Stimulated activated naive CD8-positive, alpha-beta T cell treated with anti-CD3 and anti-CD28 coated beads, Interleukin-15, Interleukin-2, amounts not matched to agents 100 ng/mL and 50 ng/mL, for 24 hours (primary cell): ENCODE data around the gene FUZ.

Source experiments
- H3K27ac Mint-ChIP-seq: one replicate; pipeline ENCODE4 v1.8.0; 2021; ENCODE audit warnings: mild to moderate bottlenecking, mixed read lengths
- H3K27me3 Mint-ChIP-seq: one replicate; pipeline ENCODE4 v1.8.0; 2021; ENCODE audit warnings: mixed read lengths
- H3K36me3 Mint-ChIP-seq: one replicate; pipeline ENCODE4 v1.8.0; 2021; ENCODE audit warnings: low read depth, mixed read lengths
- H3K4me1 Mint-ChIP-seq: one replicate; pipeline ENCODE4 v1.8.0; 2021; ENCODE audit warnings: low read depth, mixed read lengths
- H3K4me3 Mint-ChIP-seq: one replicate; pipeline ENCODE4 v1.8.0; 2021; ENCODE audit warnings: mild to moderate bottlenecking, mixed read lengths
- H3K9me3 Mint-ChIP-seq: one replicate; pipeline ENCODE4 v1.8.0; 2021; ENCODE audit warnings: mixed read lengths

Gene FUZ, protein sequence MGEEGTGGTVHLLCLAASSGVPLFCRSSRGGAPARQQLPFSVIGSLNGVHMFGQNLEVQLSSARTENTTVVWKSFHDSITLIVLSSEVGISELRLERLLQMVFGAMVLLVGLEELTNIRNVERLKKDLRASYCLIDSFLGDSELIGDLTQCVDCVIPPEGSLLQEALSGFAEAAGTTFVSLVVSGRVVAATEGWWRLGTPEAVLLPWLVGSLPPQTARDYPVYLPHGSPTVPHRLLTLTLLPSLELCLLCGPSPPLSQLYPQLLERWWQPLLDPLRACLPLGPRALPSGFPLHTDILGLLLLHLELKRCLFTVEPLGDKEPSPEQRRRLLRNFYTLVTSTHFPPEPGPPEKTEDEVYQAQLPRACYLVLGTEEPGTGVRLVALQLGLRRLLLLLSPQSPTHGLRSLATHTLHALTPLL

DNA sequence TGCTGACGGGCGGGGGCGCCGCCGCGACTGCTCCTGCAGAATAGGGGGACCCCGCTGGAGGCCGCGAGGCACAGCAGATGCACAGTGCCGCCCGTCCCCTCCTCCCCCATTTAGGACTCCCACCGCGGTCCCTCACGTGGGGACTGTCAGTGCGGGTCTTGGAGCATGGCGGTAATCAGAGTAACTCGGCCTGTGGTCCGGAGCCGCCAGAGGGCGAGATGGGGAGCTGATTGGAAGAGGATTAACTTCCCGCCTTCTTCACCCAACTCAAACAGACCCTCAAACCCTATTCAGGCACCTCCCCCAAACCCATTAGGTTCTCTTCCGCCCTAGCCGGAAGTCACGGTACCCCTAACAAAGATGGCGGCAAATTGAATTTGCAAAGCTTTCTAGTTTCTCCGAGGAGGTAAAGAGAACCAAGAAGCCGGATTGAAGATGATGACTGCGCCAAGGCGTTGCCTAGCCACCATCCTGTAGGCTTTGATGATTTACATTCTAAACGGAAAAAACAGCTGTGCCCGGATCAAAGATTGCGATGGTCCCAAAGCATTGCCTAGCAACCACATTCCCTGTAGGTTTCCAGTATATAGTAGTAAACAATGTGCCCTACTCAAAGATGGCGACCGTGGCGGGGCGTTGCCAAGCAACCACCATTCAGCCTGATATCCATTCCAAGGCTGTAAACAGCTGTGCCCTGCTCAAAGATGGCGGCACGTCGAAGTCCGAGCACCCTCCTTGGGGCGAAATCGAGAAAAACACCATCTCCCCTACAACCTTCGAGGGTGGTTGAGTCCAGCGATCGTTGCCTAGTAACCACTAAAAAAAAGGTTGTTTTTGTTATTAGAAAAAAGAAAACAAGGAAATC is at the start of gene FUZ:
TSS of gene FUZ (minus strand) at position 296 of the 865 bp plus-strand sequence. CDS start at position 110, 186 bp downstream.
- Mint-ChIP-seq H3K9me3 (no peaks in the 10 kb centered on the region), H3K4me1 (peaks cover 41% of the 10 kb centered on the region)

DNA sequence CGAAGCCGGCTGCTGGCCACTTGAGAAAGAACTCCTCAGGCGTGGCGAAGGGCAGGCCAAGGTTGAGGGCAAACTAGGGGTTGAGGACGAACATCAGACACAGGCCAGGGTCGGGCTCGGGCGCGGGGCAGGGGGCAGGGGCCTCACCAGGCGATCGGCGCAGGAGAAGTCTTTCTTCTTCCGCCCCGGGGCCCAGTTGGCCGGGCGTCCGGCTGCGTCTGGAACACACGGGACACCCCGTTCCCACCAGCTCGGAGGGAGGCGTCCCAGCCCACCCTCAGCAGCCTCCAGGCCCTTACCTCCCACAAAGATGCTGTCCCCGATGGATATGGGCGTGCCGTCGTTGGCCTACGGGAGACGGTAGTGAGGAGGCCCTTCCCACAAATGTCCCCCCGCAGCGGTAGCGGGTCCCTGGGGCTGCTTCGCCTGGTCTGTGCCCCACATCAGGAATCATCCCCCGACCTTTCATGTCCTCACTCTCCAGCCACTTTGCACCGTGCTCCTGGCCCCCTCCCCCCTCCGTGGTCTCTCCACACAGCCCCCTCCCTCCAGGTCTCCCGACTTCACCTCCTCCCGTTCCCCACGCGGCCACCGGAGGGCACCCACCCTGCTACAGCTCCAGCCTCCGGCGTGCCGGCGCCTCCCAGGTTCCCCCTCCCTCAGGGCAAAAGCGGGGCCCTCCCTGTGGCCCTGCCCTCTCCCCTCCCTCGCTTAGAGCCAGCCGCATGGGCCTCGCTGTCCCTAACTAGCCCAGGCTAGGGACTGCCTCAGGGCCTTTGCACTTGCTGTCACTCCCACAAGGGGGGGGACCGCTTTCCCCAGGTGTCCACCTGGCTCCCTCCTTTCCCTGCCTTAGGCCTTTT is 49.5 kb upstream of the FUZ start:
- Mint-ChIP-seq H3K4me3 (no peak overlapping the region), H3K9me3 (no peaks in the 10 kb centered on the region), H3K36me3 (peaks cover 32% of the 10 kb centered on the region), H3K4me1 (peaks cover 33% of the 10 kb centered on the region), H3K27me3 (no peaks in the 10 kb centered on the region), H3K27ac (peak overlapping the region; percentile 46)

More for the DNA sequence above, at the start of gene FUZ:
- Mint-ChIP-seq H3K27ac (peak within 1 kb of the TSS; percentile 98), H3K36me3 (no peaks in the 10 kb centered on the region), H3K4me3 (peak within 1 kb of the TSS; percentile 90), H3K27me3 (no peaks in the 10 kb centered on the region)

DNA sequence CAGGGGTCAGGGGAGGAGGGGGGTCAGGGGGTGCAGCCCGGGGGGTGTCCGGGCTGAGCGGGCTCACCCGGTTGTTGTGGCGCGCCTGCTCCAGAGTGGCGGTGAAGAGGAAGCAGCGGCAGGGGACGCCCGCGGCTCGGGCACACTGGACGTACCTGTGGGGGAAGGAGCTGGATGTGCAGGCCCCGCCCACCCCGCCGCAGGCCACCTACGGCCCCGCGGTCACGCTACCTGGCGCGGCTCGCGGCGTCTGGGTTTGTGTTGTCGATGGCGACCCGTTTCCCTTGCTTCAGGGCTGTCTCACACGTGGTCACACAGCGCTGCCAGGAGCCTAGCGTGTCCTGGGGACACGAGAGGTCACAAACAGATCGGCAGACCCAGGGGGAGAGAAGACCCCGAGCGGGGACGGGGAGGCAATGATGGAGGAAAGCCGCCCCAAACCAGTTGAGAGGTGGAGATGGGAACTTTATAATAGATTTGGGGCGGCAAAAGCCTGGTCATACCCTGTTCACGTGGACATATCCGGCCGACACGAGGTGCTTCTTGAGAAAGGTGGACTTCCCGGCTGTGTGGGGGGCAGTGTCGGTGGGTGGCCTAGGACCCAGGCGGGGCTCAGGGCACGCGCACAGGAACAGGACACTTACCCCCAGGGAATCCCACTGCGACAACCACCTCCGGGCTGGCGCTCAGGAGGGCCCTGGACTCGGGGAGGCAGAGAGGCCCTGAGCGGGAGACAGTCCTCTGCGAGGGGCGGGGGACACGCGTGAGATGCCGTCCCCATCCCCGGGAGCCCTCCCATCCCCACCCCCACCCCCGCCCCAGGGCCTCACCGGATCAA is 48.7 kb upstream of the FUZ start:
- H3K4me3 Mint-ChIP-seq, result no peak overlapping the region
- H3K4me1 Mint-ChIP-seq, result peaks cover 29% of the 10 kb centered on the region
- no peaks in the 10 kb centered on the region for H3K9me3 Mint-ChIP-seq
- no peaks in the 10 kb centered on the region for H3K27me3 Mint-ChIP-seq
- no peak overlapping the region for H3K27ac Mint-ChIP-seq
- H3K36me3 Mint-ChIP-seq, result peaks cover 30% of the 10 kb centered on the region

GRCh38 chr19:49861107-49861506 is 48.0 kb upstream of the FUZ start:
- H3K36me3 Mint-ChIP-seq, result peaks cover 25% of the 10 kb centered on the region
- H3K9me3 Mint-ChIP-seq, result no peaks in the 10 kb centered on the region
- no peak overlapping the region for H3K27ac Mint-ChIP-seq
- no peak overlapping the region for H3K4me3 Mint-ChIP-seq
- no peaks in the 10 kb centered on the region for H3K27me3 Mint-ChIP-seq
- peaks cover 22% of the 10 kb centered on the region for H3K4me1 Mint-ChIP-seq

DNA sequence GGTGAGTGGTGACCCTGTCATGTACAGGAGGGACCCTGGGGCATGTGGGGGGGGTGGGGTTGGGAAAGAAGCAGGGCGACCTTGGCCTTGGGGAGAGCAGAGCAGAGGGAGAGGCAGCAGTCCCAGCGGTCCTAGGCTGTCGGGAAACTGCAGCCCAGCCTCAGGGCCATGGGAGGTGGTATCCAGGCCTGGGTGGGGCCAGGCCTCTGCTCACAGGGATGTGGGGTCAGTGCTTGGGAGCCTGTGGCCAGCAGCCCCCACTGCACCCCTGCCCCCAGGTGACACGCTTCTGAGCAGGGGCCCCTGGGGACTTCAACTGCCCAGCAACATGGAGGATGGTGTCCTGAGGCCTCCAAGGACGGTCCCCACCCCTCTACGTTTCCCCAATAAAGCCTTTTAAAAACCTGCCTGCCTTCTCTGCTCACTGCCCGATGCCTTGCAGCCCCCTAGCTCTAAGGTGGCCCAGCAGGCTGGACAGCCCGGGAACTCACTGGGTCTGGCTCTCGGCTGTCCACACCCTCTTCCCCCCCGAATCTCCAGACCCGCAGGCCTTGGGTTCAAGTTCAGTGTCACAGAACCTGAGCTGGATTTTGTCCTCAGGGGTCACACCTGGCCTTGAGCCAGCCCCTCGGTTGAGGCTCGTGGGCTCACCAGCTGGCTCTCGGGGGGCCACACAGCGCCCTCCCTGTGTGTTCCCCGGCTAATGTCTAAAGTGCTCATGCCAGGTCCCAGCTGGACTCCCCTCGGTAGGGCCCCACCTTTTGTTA is 47.4 kb upstream of the FUZ start:
- Mint-ChIP-seq H3K27me3 (no peaks in the 10 kb centered on the region), H3K9me3 (no peaks in the 10 kb centered on the region), H3K36me3 (peaks cover 27% of the 10 kb centered on the region), H3K27ac (no peak overlapping the region), H3K4me3 (no peak overlapping the region), H3K4me1 (peaks cover 16% of the 10 kb centered on the region)

DNA sequence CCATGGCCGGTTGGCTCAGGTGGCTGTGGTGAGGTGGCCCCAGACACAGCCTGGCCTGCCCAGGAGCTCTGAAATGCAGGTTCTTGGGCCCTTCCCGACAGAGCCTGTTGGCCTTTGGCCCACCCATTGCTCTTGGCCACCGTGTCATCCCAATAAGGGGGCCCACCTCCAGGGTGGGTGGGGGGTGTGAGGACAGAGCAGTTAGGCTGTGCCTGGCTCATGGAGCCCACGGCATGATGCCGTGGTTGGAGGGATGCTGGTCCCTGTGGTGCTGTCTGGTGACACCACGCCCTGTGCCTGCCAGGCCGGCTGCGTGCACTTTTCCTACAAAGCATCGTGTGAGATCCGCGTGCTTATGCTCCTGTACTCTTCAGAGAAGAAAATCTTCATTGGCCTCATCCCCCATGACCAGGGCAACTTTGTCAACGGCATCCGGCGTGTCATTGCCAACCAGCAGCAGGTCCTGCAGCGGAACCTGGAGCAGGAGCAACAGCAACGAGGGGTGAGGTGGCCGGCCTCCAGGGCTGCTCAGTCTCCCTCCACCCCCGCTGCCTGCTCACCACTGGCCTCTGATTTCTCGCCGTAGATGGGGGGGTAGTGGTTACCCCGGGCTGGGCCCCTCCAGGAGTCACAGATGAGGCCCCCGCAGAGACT is 46.7 kb upstream of the FUZ start:
- no peak overlapping the region for H3K4me3 Mint-ChIP-seq
- H3K27ac Mint-ChIP-seq, result no peak overlapping the region
- peaks cover 28% of the 10 kb centered on the region for H3K36me3 Mint-ChIP-seq

DNA sequence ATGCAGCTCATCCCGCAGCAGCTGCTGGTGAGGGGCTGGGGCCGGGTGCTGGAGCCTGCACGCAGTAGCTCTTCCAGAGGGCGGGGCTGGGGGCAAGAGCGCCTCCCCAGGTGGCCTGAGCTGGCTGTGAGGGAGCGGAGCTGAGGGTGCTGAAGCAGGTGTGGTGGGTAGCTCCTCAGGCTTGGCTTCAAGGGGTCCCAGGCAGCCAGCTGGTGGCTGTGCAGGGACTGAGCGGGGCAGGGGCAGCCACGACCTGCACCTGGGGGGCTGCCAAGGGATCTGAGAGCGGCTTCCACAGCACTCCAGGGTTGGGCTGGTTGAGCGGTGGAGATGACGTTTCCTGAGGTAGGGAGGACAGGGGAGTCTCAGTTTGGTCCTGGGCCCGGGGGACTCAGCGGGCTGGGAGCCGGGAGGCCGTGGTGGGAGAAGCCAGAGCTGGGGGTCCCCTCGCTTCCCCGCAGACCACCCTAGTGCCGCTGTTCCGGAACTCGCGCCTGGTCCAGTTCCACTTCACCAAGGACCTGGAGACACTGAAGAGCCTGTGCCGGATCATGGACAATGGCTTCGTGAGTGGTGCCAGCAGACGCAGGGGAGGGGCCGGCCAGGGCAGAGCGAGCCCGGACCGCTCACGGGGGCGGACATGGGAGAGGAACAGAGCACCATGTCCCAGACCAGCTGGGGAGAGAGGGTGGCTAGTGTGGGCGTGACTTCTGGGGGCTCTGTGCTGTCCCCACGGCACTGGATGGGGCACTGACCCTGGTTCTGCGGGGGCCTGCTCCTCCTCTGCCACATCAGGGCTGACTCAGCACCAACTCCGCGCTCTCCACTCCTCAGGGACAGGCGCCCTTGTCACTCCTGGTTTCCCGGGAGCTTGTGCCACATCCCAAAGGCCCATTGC is 45.2 kb upstream of the FUZ start:
- Mint-ChIP-seq H3K27ac (no peak overlapping the region), H3K36me3 (peaks cover 13% of the 10 kb centered on the region), H3K4me3 (no peak overlapping the region), H3K4me1 (peaks cover 7% of the 10 kb centered on the region), H3K9me3 (no peaks in the 10 kb centered on the region), H3K27me3 (no peaks in the 10 kb centered on the region)

More for the DNA sequence above, 46.7 kb upstream of the FUZ start:
- H3K9me3 Mint-ChIP-seq, result no peaks in the 10 kb centered on the region
- peaks cover 9% of the 10 kb centered on the region for H3K4me1 Mint-ChIP-seq
- H3K27me3 Mint-ChIP-seq, result no peaks in the 10 kb centered on the region

DNA sequence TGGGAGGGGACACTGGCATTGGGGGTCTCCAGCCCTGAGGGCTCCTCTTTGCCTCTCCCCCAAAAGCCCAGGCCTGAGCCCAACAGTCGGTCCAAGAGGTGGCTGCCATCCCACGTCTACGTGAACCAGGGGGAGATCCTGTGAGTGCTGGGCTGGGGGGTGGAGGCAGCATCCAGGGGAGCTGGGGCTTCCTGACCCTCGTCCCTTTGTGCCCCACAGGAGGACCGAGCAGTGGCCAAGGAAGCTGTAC is 44.7 kb upstream of the FUZ start:
- Mint-ChIP-seq H3K27me3 (no peaks in the 10 kb centered on the region), H3K9me3 (no peaks in the 10 kb centered on the region), H3K4me1 (peaks cover 9% of the 10 kb centered on the region), H3K4me3 (no peak overlapping the region), H3K27ac (no peak overlapping the region), H3K36me3 (peaks cover 12% of the 10 kb centered on the region)

- peaks cover 14% of the 10 kb centered on the region for H3K4me1 Mint-ChIP-seq
- no peaks in the 10 kb centered on the region for H3K27me3 Mint-ChIP-seq
- H3K9me3 Mint-ChIP-seq, result no peaks in the 10 kb centered on the region
- H3K4me3 Mint-ChIP-seq, result no peak overlapping the region
- peaks cover 14% of the 10 kb centered on the region for H3K36me3 Mint-ChIP-seq
- H3K27ac Mint-ChIP-seq, result no peak overlapping the region
Measured at GRCh38 chr19:49857061-49857837, 44.2 kb upstream of the FUZ start.

DNA sequence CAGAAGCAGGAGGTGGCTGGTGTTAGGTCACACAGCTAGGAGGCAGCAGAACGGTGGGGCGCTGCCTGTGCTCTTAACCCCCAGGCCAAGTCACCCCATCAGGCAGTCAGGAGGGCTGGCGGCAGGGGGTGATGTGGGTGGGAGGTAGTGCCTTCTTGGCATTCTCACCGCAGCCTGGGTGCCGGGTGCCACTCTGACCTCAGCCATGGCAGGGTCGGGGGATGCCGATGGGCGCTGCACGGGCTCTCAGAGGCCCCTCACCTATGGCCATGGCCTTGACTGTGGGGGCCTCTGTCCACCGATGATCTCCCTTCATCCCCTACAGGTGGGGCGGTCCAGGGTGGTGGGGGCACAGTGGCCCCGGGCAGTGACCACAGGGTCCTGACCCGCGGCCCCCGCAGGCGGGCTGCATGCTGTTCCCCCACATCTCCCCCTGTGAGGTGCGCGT is 43.5 kb upstream of the FUZ start:
- Mint-ChIP-seq H3K4me1 (peaks cover 17% of the 10 kb centered on the region), H3K27me3 (no peaks in the 10 kb centered on the region), H3K27ac (no peak overlapping the region), H3K4me3 (no peak overlapping the region), H3K36me3 (peaks cover 14% of the 10 kb centered on the region), H3K9me3 (no peaks in the 10 kb centered on the region)

- Mint-ChIP-seq H3K27ac (peak overlapping the region; percentile 49), H3K4me1 (peaks cover 17% of the 10 kb centered on the region), H3K27me3 (no peaks in the 10 kb centered on the region), H3K4me3 (no peak overlapping the region), H3K9me3 (no peaks in the 10 kb centered on the region), H3K36me3 (peaks cover 14% of the 10 kb centered on the region)
Measured at GRCh38 chr19:49855676-49856573, 42.8 kb upstream of the FUZ start.
